HepG2 (cell line): ENCODE measurements around the gene SMDT1. TPM values are rescaled to one million over a fixed set of nuclear protein-coding genes. Genes with fewer than 3 reads are reported as not detected.

Experiments used
- ATAC-seq: fragments of 200-7000 bp; cut with Tn5 transposase; 3 replicates; pipeline ENCODE4 v1.9.1; 2020; ENCODE audit warnings: mild to moderate bottlenecking, moderate library complexity
- BruUV-seq: library from RNA; stranded (reverse); fragments of 400-500 nt; replicated peaks from 2 replicates; lab custom pipeline; 2021; lab: Mats Ljungman, UMichigan
- CTCF ChIA-PET: fragments of 300-600 bp; formaldehyde crosslinking; extraction: SDS; loops from one replicate; lab custom pipeline; 2021; ENCODE audit warnings: low total read pairs, inconsistent platforms, low intra/inter-chr PET ratio; lab: Yijun Ruan, JAX
- POLR2A ChIA-PET: fragments of 350-600 bp; sonication (Branson Sonifier 250); formaldehyde crosslinking; loops from one replicate; lab custom pipeline; 2020; ENCODE audit warnings: antibody characterized with exemption, inconsistent platforms; lab: Yijun Ruan, JAX
- DNase-seq: peaks from one replicate; pipeline ENCODE4 v3.0.0-alpha.2; 2015; ENCODE audit warnings: low spot score
- FAIRE-seq: peaks from 3 replicates; lab custom pipeline; 2011; peaks lifted over from hg19 to GRCh38; lab: Jason Lieb, UNC
- H2AFZ ChIP-seq: one replicate; pipeline ENCODE4 v1.6.1; 2011; ENCODE audit warnings: low read length, inconsistent platforms
- H3K27ac ChIP-seq: fragments of 300-600 bp; 3 replicates; pipeline ENCODE4 v1.8.0; 2011; ENCODE audit warnings: mixed run types, mild to moderate bottlenecking, mixed read lengths, low read length, inconsistent platforms; ENCODE audit not compliant: insufficient read depth; ENCODE audit errors: extremely low read length
- H3K27me3 ChIP-seq, 2 experiments: fragments of 200-600 bp in 1 of 2; 2 replicates in 1 of 2; 3 replicates in 1 of 2; pipeline versions ENCODE4 v1.6.0 to v1.8.0; 2011; ENCODE audit warnings: low read length in 2 of 2, mild to moderate bottlenecking in 2 of 2, moderate library complexity in 2 of 2, inconsistent platforms in 1 of 2; ENCODE audit not compliant: insufficient read depth in 2 of 2, control insufficient read depth in 1 of 2
- H3K36me3 ChIP-seq, 2 experiments: fragments of 200-600 bp in 1 of 2; replicated peaks in 1 of 2; 2 replicates in 1 of 2; 3 replicates in 1 of 2; pipeline versions ENCODE4 v1.5.1 to v1.8.0; 2011; ENCODE audit warnings: low read length in 2 of 2, inconsistent platforms in 1 of 2; ENCODE audit not compliant: insufficient read depth in 2 of 2, control insufficient read depth in 1 of 2
- H3K4me1 ChIP-seq: 2 replicates; pipeline ENCODE4 v1.5.1; 2012; ENCODE audit warnings: low read length, inconsistent platforms; ENCODE audit not compliant: insufficient read depth
- H3K4me2 ChIP-seq: 2 replicates; pipeline ENCODE4 v1.6.0; 2011; ENCODE audit warnings: low read depth, low read length, inconsistent platforms
- H3K4me3 ChIP-seq, 3 experiments: fragments of 200-600 bp in 1 of 3; sonication (generic), shearing (Covaris generic) in 1 of 3; replicated peaks in 1 of 3; 2 replicates each; pipeline ENCODE4 v1.5.1; 2011 to 2016; ENCODE audit warnings: low read length in 3 of 3, inconsistent platforms in 2 of 3, low read depth in 2 of 3, mild to moderate bottlenecking in 2 of 3, control low read depth in 1 of 3, mixed read lengths in 1 of 3; ENCODE audit not compliant: insufficient read depth in 1 of 3
- H3K79me2 ChIP-seq: one replicate; pipeline ENCODE4 v1.6.1; 2011; ENCODE audit warnings: low read length, inconsistent platforms; ENCODE audit not compliant: insufficient read depth
- H3K9ac ChIP-seq: 2 replicates; pipeline ENCODE4 v1.6.0; 2011; ENCODE audit warnings: mild to moderate bottlenecking, low read depth, low read length, inconsistent platforms; ENCODE audit not compliant: insufficient read depth
- H3K9me3 ChIP-seq: 2 replicates; pipeline ENCODE4 v1.5.1; 2012; ENCODE audit warnings: mild to moderate bottlenecking, low read length
- H4K20me1 ChIP-seq: 2 replicates; pipeline ENCODE4 v1.6.0; 2011; ENCODE audit warnings: inconsistent platforms, mild to moderate bottlenecking, low read length, moderate library complexity; ENCODE audit not compliant: insufficient read depth
- CHD2 ChIP-seq: IDR thresholded peaks from 2 replicates; pipeline ENCODE4 v1.6.1; 2011; ENCODE audit warnings: low read depth, low read length, improper control_type of control experiment
- KDM5B ChIP-seq: sonication (generic); formaldehyde crosslinking; IDR thresholded peaks from 2 replicates; pipeline ENCODE4 v1.4.0; 2020; ENCODE audit warnings: missing genetic modification reagents, mild to moderate bottlenecking, borderline replicate concordance
- PITX1 ChIP-seq: sonication (generic); formaldehyde crosslinking; IDR thresholded peaks from 2 replicates; pipeline ENCODE4 v1.5.1; 2020; ENCODE audit warnings: mild to moderate bottlenecking, missing genetic modification reagents
- RXRA ChIP-seq: sonication (generic); formaldehyde crosslinking; IDR thresholded peaks from 2 replicates; pipeline ENCODE4 v1.5.1; 2020; ENCODE audit warnings: missing genetic modification reagents
- SUZ12 ChIP-seq: fragments of 150-350 bp; IDR thresholded peaks from 2 replicates; pipeline ENCODE4 v1.6.1; 2014; ENCODE audit warnings: low read depth, low read length
- TMF1 ChIP-seq: sonication (generic); formaldehyde crosslinking; IDR thresholded peaks from 2 replicates; pipeline ENCODE4 v1.8.1; 2022; ENCODE audit warnings: low read depth, missing genetic modification reagents
- YEATS4 ChIP-seq: sonication (generic); formaldehyde crosslinking; IDR thresholded peaks from 2 replicates; pipeline ENCODE4 v1.4.0; 2020; ENCODE audit warnings: missing genetic modification reagents, borderline replicate concordance
- WGBS: methylation state at CpG from one replicate; pipeline ENCODE4 v1.1.6; 2017; ENCODE audit warnings: low lambda C conversion rate; 5-methylcytosine and 5-hydroxymethylcytosine counted together
- in situ Hi-C: cut with HindIII; loops from 2 replicates; pipeline ENCODE4 v1.10.0; 2017; ENCODE audit warnings: low pct_unique_long_range_greater_than_20kb; ENCODE audit not compliant: extremely low pct_ligation_motif_present
- intact Hi-C: fragments of 100-400 bp; cut with micrococcal nuclease; formaldehyde crosslinking; loops from one replicate; pipeline ENCODE4 v1.10.0; 2022; ENCODE audit not compliant: unreplicated experiment
- polyA plus RNA-seq, 8 experiments: library from polyadenylated mRNA; depleted of rRNA in 3 of 8; stranded (reverse) in 7 of 8; unstranded in 1 of 8; fragments of >200 nt; fragmentation: Illumina TruSeq in 4 of 8; extraction: Trizol in 4 of 8; gene quantifications; 2 replicates each; pipeline versions ENCODE4 v1.2.1 to v1.2.3, GENCODE V29; 2011 to 2016; ENCODE audit warnings: low read depth in 4 of 8, missing spikeins in 1 of 8, mixed read lengths in 1 of 8; ENCODE audit not compliant: insufficient read depth in 1 of 8
- total RNA-seq, 5 experiments: library from RNA; depleted of rRNA; stranded (reverse); fragments of >200 nt; fragmentation: Illumina TruSeq; extraction: Trizol; gene quantifications; 2 replicates each; pipeline ENCODE4 v1.2.3, GENCODE V29; 2016; ENCODE audit warnings: low read depth in 1 of 5

Gene SMDT1
- total and polyA plus RNA-seq, 2 of the 13 experiments (the other 11 are each of a cell fraction or from before 2014, with no cell fraction given) = 8.3 to 26.6 TPM

DNA sequence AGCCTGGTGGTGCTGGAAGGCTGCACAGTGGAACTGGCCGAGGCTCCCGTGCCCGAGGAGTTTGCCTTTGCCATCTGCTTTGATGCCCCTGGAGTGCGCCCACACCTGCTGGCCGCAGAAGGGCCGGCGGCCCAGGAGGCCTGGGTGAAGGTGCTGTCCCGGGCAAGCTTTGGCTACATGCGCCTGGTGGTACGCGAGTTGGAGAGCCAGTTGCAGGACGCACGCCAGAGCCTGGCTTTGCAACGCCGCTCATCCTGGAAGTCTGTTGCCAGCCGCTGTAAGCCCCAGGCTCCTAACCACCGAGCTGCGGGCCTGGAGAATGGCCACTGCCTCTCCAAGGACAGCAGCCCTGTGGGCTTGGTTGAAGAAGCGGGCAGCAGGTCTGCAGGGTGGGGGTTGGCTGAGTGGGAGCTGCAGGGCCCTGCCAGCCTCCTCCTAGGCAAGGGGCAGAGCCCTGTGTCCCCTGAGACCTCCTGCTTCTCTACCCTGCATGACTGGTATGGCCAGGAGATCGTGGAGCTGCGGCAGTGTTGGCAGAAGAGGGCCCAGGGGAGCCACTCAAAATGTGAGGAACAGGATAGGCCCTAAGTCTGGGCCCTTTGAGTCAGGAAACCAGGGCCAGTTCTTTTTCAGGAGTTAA, 1.9 kb upstream of the SMDT1 start:
- Histone ChIP-seq H3K9ac (no peak overlapping the region; the same call in 1 of the 2 replicates), H3K79me2 (peaks cover 11% of the 10 kb centered on the region), H3K4me2 (no peak overlapping the region), H2AFZ (no peak overlapping the region), H3K4me1 (peaks cover 27% of the 10 kb centered on the region), H3K27ac (no peak overlapping the region), H3K4me3 (no peak overlapping the region), H4K20me1 (no peaks in the 10 kb centered on the region), H3K27me3 (no peaks in the 10 kb centered on the region; a peak in 2 of 5 replicates), H3K9me3 (no peaks in the 10 kb centered on the region), H3K36me3 (peaks cover 0 to 7% of the 10 kb centered on the region in 2 experiments; a peak in 1 of 5 replicates)
- intact Hi-C loops = no loop called here
- no peak for ATAC-seq
- in situ Hi-C loops = no loop called here
- ChIA-PET CTCF (no interaction called here), POLR2A (interaction anchor here (1.7 to 3.8 kb wide), 2 partner anchors 12 to 13 kb away, joined by 5 to 89 read pairs; partner anchors contain the start of gene NDUFA6)
- no peak for TF ChIP-seq TMF1 (CRISPR knock-in tag)
- no peak for TF ChIP-seq CHD2
- TF ChIP-seq KDM5B (CRISPR knock-in tag) = no peak
- TF ChIP-seq PITX1 (CRISPR knock-in tag) = no peak
- TF ChIP-seq RXRA (CRISPR knock-in tag) = 0 out of 2 replicates have a peak, but pooled peaks have one; percentile 22
- TF ChIP-seq YEATS4 = no peak
- TF ChIP-seq SUZ12 = no peak
- BruUV-seq = no TSS peak
- no peak for DNase-seq
- WGBS = no CpG with 5 or more reads among the region's 21 CpGs
- FAIRE-seq = no peak
